Measurements from ENCODE around the gene ANKFN1. TPM values are rescaled to one million over a fixed set of nuclear protein-coding genes. Genes with fewer than 3 reads are reported as not detected.
A peak's percentile ranks its signal among the peaks of the same experiment; 100 is the strongest.
"Not testable (repeated sequence)": the region's sequence is repeated elsewhere in the genome, so short reads cannot be mapped to it uniquely, and the experiment has no call there.

The ANKFN1 gene
- total RNA-seq, 1 donor: under 0.01 TPM

DNA sequence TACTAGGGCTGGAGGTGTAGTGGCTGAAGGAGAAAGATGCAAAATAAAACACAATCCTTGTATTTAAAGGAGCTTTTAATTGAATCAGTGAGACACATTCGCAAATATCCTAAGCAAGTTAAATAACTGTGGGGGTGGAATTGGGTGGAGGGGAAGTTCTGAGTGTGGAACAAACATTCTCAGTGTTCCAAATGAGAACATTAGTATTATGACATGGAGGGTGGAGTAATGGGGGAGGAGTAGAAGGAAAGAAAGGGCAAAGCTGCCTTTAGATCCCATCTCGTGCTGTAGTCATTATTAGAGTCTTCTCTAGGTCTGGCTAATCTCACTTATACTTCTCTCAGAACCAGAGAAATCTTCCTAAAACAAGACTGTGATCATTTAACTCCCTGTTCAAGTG, 169.7 kb downstream of the ANKFN1 start:
- DNase-seq (ENCODE audit: low read depth in 2 of 3, low spot score in 2 of 3): no peak

DNA sequence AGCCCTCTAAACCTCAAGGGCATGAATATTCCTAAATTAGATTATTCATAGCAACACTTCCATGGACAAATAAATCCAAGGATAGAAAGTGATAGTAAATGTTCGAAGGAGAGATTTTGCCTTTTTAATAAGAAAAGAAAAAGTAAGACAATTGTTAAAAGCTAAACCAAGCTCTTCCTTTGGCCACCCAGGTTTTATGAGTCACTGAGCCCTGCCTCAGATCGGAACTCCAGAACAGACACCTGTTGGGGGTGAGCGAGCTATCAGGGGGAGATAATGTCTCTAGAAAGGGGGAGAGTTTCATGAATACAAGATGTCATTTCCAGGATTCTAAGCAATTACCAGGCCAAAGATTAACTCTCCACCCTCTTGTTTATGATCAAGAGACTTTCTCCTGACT, 171.4 kb downstream of the ANKFN1 start:
- DNase-seq (ENCODE audit: low read depth in 2 of 3, low spot score in 2 of 3): no peak

DNA sequence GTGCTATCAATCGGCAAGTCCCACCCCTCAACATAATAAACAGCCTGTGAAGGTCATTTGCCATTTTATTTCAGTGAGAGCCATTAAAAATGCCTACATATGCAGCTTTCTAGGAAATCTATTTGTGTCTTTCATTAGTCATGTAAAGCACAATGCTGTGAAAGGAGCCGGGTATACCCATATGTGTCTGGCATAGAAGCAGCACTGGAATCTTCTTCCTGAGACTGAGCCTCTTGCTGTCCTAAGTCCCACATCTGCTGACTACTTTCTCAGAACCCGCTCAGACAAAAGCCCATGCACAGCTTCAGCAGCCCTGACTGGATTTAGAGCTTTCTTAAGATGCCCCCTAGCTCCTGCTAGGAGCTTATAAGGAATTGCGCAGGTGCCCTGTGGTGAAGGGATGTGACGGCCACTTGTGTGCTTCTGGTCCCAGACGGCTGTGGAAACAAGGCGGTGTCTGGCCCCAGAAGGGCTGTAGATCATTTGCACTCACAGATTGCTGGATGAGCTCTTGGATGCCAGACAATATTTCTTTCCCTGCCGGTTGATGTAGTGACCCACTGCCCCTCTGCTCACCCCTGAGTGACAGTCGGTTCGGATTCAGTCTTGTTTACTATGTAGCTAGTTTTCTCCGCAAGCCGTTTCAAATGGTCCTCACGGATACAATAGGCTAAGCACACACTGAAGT, 172.2 kb downstream of the ANKFN1 start:
- DNase-seq (ENCODE audit: low read depth in 2 of 3, low spot score in 2 of 3): no peak

DNA sequence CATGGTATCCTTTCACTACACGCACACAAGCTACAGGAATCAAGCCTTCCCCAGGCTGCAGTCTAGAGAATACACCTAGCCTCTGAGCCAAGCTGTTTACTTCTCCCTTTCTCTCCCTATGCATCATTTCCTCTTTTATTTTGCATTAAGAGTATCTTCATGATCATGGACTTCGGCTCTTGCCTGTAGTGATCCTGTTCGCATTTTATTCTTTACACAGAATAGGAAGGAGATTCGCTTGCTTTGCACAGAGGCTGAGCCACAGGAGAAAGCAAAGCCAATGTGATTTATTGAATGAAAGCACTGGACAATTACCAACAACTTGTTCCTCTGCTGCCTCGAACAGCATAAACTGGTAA, 172.7 kb downstream of the ANKFN1 start:
- DNase-seq (ENCODE audit: low read depth in 2 of 3, low spot score in 2 of 3): no peak

DNA sequence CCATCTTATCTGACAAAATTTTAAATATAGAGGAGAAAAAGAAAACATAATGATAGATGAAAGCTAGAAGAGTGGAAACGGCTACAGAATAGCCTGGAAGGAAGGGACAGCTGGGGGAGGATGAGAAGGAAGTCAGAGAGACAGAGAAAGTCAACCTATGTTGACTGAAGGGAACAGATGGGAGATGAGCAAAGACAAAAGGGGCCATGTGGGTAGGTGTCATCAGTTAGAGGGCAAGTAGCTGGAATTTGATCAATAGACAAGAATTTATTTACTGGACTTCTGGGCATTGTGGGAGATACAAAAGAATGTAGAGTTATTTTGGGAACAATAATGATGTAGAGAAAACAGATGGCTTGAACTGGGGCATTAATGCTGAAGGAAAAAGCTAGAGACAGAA, 194.4 kb downstream of the ANKFN1 start:
- DNase-seq (ENCODE audit: low read depth in 2 of 3, low spot score in 2 of 3): no peak

DNA sequence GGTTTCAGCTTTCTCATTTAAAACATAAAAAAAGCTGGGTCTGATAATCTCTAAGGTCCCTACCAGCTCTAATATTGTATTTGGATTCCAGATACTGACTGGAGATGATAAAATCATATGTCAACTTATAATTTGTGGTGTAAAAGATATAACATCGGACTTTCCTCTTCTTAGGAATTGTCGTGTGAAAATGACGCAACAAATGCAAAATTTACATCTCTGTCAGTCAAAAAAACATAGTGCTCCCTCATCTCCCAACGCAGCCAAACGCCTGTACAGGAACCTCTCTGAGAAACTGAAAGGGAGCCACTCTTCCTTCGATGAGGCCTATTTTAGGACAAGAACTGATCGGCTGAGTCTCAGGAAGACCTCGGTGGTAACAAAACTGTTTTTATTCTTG, 197.3 kb downstream of the ANKFN1 start:
- no peak for DNase-seq (ENCODE audit: low read depth in 2 of 3, low spot score in 2 of 3)

DNA sequence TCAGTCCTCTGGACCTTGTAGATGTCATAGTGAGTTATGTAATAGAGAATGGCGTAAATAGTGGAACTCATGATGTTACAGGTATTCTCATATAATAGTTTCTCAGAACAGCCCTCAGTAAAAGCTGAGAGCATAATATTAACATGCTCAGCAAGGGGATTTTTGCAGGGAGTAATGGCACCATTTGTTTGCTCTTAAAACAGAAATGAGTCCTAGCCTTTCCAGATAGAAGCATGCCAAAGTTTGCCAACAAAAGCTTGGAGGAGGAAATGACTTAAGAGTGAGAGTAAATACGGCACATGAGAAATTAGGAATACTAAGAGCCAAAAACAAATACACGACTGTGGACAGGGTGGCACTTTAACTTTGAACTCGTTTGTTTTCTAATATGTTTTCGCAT, 198.4 kb downstream of the ANKFN1 start:
- DNase-seq (ENCODE audit: low read depth in 2 of 3, low spot score in 2 of 3): no peak

DNA sequence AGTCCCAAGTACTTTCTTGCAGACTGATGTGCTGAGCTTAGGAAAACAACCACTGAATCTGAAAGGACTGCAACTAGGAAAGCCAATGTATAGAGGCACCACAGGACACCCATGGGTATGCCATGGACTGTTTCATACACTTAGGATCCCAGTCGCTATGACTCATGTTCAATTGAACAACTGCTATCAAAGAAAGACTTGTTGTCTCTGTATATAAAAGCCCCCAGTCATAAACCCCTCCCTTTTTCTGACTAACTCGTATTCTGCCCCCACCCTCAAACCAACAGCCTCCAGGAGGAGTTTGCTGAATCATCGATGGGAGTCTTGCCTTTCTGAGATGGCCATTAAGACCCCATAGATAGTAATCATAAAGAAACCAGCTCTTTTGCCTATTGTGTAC, 205.4 kb downstream of the ANKFN1 start:
- DNase-seq (ENCODE audit: low read depth in 2 of 3, low spot score in 2 of 3): no peak

DNA sequence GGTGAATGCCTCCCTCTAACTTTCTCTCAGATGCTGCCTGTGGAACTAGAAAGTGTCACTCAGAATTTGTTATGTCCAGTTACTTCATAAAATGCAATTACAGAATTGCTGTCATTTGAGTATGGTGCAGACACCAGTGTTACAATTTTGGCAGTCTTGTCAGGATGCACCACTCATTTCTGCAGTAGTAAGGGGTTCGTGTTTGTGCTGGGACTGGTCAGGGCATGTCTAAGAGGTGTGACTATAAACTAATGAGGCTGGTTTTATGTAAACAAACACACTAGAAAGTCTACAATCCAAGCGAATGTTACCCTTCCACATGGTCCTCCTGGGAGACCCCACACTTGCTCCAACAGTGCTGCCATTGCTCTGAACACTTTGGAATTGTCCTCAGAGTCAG, 206.2 kb downstream of the ANKFN1 start:
- no peak for DNase-seq (ENCODE audit: low read depth in 2 of 3, low spot score in 2 of 3)

DNA sequence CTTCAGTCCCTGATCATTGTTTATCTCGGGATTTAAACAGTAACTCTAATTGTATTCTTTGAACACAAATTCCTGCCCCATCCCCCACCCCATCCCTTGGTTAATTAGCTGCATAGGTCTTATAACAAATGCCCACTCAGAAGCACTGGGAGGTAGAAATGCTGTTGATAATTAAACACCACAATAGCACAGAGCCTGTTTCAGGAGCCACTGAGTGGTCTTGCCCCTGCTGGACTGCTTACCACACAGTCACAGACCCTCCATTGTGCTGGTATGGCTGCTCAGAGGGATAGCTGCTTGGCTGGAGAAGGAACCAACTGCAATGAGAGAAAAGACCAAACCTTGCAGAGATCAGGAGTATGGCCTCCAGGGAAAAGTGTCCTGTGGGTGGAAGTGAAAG, 214.1 kb downstream of the ANKFN1 start:
- no peak for DNase-seq (ENCODE audit: low read depth in 2 of 3, low spot score in 2 of 3)

DNA sequence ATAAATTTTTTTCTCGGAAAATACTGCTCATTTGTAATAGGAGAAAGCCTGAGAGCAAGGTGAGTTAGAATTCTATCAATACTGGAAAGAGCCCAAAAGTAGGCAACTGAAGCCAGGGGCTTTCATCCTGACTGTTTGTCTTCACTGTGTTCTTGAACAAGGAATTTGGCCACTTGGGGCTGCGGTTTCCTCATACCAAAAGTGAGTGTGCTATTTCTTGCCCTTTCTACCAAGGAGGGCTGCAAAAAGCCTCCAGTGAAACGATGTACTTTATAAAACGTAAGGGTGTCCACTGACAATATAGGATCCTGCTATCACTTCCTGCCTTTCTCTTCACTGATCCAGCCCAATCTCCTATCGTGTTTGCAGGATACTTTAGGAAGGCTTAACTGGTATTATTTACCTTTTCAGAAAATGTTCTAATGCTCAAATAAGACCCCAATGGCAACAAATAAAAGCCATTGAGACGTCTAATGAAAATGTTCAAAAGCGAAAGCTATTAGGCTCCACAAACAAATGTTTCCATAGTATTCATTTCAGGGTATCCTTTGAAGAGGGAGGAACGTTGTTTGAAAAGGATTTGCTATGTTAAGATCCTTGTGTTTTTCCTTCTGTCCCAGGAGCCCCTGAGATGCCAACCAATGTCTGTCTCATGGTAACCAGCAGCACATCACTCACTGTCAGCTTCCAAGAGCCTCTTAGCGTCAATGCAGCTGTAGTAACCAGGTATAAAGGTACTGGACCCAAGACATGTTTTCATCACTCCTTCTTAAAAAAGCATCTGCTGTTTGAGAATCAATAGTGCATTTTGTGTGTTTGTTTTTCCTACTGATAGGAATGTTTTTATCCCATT, 220.9 kb downstream of the ANKFN1 start:
- no peak for DNase-seq (ENCODE audit: low read depth in 2 of 3, low spot score in 2 of 3)

DNA sequence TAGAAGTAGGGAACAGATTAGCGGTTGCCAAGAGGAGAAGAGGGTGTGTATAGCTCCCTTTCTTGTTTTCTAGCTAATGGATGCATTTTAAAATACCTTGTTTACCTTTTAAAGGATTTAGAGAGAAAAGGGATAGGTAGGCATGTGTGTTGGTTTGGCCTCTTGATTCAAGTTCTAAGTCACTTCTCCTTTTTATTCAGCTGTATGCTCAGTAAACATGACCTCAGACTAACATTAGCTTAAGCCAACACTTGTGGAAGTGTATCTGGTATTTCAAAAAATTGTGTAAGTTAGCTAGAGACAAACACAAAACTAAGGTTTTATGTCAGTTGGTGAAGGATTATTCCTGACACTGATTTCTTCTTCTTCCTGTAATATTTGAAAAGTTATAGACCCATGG, 236.1 kb downstream of the ANKFN1 start:
- no peak for DNase-seq (ENCODE audit: low read depth in 2 of 3, low spot score in 2 of 3)

DNA sequence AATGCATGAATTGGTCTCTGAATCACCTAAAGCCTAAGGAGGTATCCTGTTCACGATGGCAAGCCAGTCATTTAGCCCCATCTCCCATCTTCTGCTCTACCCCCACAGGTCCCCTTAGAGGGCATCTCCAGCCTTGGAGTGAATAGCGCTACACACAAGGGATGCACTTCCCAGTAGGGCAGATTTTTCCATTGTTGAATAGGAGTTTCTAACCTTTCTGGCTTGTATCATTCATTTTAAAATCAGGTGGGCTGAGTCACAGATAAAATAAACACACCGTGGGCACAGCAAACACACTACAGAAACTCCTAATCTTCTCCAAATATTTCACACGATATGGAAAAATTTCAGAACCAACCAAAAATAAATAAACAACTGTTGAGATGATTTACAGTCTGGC, 239.0 kb downstream of the ANKFN1 start:
- no peak for DNase-seq (ENCODE audit: low read depth in 2 of 3, low spot score in 2 of 3)

DNA sequence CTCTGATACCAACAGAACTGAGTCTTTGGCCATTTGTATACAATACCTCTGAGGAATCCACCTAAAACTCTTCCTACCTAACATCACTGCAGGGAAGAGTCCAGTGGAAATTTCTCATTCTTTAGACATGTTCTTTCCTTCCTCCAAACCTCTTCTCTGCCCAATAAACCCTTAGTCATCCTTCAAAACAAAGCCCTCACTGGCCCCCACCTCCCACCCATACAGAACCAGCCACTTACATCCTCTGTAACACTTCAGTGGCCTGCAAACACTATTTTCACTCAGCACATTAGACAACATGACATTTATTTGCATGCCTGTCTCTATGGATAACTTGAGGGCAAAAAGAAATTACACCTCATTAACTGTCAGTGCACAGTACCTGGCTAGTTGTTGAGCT, 239.9 kb downstream of the ANKFN1 start:
- peak in 1 of 3 donors; percentile 8 for DNase-seq (ENCODE audit: low read depth in 2 of 3, low spot score in 2 of 3)

DNA sequence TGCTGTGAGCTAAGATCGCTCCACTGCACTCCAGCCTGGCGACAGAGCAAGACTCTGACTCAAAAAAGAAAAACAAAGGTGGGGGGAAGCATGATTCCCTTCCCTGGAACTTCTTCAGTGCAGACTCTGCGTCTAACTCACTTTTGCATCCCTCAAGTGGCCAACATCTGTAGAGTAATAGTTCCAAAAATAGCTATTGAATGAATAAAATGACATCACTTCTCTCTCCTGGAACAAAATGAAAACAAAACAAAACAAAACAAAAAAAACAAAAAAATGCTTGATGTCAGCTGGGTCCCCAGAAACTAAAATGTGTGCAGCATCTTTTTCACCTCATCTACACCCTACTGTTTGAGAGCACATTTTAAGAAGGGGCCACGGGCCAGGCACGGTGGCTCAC, 242.5 kb downstream of the ANKFN1 start:
- no peak for DNase-seq (ENCODE audit: low read depth in 2 of 3, low spot score in 2 of 3)

DNA sequence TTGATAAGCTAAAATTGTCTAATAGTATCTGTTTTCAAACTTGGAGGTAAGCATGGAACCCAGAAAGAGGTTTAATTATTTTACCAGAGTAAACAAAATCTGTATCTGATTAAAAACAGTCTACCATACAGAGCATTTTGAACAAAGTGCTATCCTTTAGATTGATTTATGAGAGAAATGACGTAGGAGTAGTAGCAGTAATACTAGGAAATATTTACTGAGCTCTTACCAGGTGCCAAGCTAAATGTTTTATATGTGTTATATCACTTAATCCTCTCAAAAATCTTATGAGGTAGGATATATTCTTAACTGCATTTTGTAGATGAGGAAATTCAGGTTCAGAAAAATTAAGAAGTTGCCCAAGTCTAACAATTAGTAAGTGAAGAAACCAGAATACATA, 253.8 kb downstream of the ANKFN1 start:
- DNase-seq (ENCODE audit: low read depth in 2 of 3, low spot score in 2 of 3): no peak

DNA sequence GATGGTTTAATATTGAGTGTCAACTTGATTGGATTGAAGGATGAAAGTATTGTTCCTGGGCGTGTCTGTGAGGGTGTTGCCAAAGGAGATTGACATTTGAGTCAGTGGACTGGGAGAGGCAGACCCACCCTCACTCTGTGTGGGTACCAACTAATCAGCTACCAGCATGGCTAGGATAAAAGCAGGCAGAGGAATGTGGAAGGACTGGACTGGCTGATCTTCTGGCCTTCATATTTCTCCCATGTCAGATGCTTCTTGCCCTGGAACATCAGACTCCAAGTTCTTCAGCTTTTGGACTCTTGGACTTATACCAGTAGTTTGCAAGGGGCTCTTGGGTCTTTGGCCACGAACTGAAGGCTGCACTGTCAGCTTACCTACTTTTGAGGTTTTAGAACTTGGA, 259.1 kb downstream of the ANKFN1 start:
- DNase-seq (ENCODE audit: low read depth in 2 of 3, low spot score in 2 of 3): not testable (repeated sequence)

DNA sequence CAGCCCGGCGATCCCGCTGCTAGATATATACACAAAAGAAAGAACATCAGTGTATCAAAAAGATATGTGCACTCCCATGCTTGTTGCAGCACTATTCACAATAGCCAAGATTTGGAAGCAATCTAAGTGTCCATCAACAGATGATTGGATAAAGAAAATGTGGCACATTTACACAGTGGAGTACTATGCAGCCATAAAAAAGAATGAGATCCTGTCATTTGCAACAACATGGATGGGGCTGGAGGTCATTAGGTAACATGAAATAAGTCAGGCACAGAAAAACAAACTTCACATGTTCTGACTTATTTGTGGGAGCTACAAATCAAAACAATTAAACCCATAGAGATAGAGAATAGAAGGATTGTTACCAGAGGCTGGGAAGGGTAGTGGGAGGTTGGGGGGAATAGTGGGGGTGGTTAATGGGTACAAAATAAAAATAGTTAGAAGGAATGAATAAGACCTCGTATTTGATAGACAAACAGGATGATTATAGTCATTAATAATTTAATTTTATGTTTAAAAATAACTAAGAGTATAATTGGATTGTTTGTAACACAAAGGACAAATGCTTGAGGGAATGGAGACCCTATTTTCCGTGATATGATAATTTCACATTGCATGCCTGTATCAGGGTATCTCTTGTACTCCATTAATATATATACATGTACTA, 263.5 kb downstream of the ANKFN1 start:
- DNase-seq (ENCODE audit: low read depth in 2 of 3, low spot score in 2 of 3): no peak

DNA sequence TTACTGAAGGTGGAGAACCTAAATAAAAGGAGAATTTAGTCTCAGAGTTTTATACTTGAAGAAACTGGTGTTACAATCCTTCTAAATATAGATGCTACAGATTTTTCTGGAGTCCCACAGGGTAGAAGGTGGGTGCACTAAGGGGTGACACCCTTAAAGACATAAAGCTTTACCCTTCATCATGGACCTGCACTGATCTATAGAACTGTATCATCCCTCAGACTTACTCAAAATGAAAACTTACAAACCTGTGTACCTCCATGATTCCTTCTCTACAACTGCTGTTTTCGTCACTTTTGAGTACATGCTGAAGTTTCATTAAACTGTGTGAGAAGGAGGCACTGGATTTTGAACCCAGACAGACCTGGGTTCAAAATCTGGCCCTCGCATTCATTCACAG, 270.7 kb downstream of the ANKFN1 start:
- DNase-seq (ENCODE audit: low read depth in 2 of 3, low spot score in 2 of 3): no peak

DNA sequence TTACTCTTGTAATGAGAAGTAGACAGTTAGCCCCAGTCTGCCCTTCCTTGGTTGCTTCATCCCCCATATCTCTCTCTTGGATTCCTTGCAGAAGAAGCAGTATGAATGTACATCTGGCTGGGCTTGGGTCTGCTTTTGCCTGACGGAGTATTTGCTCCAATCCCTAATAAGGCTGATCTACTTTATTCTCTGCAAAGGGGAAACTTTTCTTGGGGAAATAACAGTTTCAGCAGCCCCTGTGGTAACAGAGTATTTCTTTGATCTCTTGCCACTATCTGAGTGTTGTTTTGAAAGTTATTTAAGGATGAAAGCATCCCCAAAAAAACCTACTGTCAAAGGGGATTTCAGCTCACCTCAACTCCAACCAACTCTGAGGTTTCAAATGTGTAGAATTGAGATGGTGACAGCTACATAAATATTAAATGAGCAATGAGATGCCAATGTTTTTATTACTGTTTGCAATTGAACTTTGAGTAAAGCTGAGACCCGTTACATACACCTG, 271.3 kb downstream of the ANKFN1 start:
- DNase-seq (ENCODE audit: low read depth in 2 of 3, low spot score in 2 of 3): no peak

DNA sequence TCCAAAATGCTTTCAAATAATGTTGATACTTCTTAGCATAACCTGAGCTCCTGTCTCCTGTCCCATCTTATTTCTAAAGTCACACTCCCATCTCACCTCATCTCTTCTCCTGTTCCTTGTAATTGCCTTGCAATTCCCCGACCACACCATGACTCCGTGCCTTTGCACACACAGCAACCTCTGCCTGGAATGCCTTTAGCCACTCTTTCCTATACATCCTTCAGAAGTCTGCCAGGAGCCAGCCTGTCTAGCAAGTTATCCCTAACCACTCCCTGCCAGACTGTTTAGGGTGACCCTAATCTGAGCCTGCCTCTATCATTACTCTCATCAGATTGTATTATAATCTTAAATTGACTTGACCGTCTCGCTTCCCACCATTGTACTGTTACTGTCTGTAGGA, 272.2 kb downstream of the ANKFN1 start:
- no peak for DNase-seq (ENCODE audit: low read depth in 2 of 3, low spot score in 2 of 3)

DNA sequence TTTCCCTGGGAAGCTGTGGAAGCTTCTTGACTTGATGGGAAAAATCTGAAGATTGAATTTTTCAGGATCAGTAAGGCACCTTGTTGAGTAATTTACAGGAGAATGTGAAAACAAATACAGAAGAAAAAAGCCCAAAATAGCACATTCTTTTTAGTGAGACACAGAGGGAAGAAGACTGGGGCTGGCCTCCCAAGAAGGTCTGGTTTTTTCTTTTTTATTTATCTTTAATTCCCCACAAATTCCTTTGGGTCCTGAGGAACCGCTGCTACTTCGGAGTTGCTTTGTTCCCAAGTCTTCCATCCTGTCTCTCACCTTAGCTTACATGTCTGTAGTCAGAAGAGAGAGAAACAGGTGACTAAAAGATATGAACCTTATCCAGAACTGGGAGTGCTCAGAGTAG, 273.6 kb downstream of the ANKFN1 start:
- no peak for DNase-seq (ENCODE audit: low read depth in 2 of 3, low spot score in 2 of 3)
